ENCODE data around the gene MGAT5.

GRCh38 chr2:134433469-134433868 is 179.6 kb downstream of the MGAT5 start:
- TF ChIP-seq CTCF (IDR thresholded peaks at IDR 0.05) (no peak), POLR2AphosphoS5 (IDR thresholded peaks at IDR 0.05) (no peak), EP300 (IDR thresholded peaks at IDR 0.05) (no peak)
